ENCODE measurements around the gene APBB1IP. TPM values are rescaled to one million over a fixed set of nuclear protein-coding genes. Genes with fewer than 3 reads are reported as not detected.

APBB1IP gene
- total and polyA plus RNA-seq, 2 of the 8 experiments (the other 6 are each of a cell fraction or from before 2014, with no cell fraction given): 0.05 TPM; not detected in 1

DNA sequence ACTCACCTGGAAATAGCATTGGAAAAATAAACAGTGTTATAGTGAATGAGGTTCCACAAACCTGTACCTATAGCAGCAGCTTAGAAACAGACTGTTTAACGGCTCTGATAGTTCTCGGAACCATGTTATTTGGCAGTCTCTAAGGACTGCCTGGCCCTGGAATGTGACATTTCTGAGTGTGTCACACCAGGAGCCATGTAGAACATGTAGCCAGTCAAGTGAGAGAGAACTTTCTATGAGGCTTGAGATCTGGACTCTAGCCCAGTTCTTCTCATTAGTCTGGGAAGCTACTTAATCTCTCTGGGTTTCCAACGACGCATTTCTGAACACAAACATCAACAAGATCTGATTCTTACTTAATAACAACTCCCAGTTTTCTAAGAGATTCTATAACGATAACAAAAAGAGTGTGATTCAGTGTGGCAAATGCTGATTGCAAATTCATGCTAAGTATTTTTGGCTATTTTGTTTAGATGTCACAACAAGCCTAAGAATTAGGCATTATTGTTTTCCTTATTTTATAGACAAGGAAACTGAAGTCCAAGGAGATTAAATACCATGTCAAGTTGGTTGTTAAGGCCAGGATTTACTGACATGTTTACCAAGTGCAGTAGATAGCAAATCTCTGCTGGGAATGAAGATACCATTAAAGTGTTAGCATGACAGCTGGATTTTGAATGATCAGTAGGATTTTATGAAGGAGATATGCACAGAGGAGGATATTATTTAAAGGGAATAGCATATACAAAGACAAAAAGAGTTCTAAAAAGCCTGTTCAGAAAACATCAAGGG lies 47.2 kb downstream of the APBB1IP start (continued):
- TF ChIP-seq, protein P1, sequence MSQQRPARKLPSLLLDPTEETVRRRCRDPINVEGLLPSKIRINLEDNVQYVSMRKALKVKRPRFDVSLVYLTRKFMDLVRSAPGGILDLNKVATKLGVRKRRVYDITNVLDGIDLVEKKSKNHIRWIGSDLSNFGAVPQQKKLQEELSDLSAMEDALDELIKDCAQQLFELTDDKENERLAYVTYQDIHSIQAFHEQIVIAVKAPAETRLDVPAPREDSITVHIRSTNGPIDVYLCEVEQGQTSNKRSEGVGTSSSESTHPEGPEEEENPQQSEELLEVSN (IDR thresholded peaks at IDR 0.05): no peak
- TF ChIP-seq, protein P2, sequence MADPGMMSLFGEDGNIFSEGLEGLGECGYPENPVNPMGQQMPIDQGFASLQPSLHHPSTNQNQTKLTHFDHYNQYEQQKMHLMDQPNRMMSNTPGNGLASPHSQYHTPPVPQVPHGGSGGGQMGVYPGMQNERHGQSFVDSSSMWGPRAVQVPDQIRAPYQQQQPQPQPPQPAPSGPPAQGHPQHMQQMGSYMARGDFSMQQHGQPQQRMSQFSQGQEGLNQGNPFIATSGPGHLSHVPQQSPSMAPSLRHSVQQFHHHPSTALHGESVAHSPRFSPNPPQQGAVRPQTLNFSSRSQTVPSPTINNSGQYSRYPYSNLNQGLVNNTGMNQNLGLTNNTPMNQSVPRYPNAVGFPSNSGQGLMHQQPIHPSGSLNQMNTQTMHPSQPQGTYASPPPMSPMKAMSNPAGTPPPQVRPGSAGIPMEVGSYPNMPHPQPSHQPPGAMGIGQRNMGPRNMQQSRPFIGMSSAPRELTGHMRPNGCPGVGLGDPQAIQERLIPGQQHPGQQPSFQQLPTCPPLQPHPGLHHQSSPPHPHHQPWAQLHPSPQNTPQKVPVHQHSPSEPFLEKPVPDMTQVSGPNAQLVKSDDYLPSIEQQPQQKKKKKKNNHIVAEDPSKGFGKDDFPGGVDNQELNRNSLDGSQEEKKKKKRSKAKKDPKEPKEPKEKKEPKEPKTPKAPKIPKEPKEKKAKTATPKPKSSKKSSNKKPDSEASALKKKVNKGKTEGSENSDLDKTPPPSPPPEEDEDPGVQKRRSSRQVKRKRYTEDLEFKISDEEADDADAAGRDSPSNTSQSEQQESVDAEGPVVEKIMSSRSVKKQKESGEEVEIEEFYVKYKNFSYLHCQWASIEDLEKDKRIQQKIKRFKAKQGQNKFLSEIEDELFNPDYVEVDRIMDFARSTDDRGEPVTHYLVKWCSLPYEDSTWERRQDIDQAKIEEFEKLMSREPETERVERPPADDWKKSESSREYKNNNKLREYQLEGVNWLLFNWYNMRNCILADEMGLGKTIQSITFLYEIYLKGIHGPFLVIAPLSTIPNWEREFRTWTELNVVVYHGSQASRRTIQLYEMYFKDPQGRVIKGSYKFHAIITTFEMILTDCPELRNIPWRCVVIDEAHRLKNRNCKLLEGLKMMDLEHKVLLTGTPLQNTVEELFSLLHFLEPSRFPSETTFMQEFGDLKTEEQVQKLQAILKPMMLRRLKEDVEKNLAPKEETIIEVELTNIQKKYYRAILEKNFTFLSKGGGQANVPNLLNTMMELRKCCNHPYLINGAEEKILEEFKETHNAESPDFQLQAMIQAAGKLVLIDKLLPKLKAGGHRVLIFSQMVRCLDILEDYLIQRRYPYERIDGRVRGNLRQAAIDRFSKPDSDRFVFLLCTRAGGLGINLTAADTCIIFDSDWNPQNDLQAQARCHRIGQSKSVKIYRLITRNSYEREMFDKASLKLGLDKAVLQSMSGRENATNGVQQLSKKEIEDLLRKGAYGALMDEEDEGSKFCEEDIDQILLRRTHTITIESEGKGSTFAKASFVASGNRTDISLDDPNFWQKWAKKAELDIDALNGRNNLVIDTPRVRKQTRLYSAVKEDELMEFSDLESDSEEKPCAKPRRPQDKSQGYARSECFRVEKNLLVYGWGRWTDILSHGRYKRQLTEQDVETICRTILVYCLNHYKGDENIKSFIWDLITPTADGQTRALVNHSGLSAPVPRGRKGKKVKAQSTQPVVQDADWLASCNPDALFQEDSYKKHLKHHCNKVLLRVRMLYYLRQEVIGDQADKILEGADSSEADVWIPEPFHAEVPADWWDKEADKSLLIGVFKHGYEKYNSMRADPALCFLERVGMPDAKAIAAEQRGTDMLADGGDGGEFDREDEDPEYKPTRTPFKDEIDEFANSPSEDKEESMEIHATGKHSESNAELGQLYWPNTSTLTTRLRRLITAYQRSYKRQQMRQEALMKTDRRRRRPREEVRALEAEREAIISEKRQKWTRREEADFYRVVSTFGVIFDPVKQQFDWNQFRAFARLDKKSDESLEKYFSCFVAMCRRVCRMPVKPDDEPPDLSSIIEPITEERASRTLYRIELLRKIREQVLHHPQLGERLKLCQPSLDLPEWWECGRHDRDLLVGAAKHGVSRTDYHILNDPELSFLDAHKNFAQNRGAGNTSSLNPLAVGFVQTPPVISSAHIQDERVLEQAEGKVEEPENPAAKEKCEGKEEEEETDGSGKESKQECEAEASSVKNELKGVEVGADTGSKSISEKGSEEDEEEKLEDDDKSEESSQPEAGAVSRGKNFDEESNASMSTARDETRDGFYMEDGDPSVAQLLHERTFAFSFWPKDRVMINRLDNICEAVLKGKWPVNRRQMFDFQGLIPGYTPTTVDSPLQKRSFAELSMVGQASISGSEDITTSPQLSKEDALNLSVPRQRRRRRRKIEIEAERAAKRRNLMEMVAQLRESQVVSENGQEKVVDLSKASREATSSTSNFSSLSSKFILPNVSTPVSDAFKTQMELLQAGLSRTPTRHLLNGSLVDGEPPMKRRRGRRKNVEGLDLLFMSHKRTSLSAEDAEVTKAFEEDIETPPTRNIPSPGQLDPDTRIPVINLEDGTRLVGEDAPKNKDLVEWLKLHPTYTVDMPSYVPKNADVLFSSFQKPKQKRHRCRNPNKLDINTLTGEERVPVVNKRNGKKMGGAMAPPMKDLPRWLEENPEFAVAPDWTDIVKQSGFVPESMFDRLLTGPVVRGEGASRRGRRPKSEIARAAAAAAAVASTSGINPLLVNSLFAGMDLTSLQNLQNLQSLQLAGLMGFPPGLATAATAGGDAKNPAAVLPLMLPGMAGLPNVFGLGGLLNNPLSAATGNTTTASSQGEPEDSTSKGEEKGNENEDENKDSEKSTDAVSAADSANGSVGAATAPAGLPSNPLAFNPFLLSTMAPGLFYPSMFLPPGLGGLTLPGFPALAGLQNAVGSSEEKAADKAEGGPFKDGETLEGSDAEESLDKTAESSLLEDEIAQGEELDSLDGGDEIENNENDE (IDR thresholded peaks at IDR 0.05; ENCODE audit: insufficient replicate concordance, low read length): no peak
- TF ChIP-seq TCF12 (IDR thresholded peaks at IDR 0.05; ENCODE audit: low read depth, low read length): no peak
- TF ChIP-seq KDM1A (IDR thresholded peaks at IDR 0.05; ENCODE audit: borderline replicate concordance, low read length): no peak
- TF ChIP-seq BRCA1 (IDR thresholded peaks at IDR 0.05; ENCODE audit: low read depth, low read length): no peak
- TF ChIP-seq FOSL1 (IDR thresholded peaks at IDR 0.05; ENCODE audit: insufficient read depth, low read depth, low read length): no peak
- TF ChIP-seq ZNF274 (IDR thresholded peaks at IDR 0.05; ENCODE audit: borderline replicate concordance, extremely low read depth, low read length): no peak
- TF ChIP-seq EP300 (IDR thresholded peaks at IDR 0.05; ENCODE audit: borderline replicate concordance in 1 of 2, low read depth in 2 of 2, low read length in 2 of 2): no peak

Measured in H1 (cell line).